HEK293 (cell line): ENCODE measurements around the gene CMTM5.

Experiments
- ZBTB21 ChIP-seq: fragments of 450-650 bp; formaldehyde crosslinking; IDR thresholded peaks from 2 replicates; pipeline ENCODE4 v1.5.1; 2017; ENCODE audit warnings: missing biosample characterization, missing genetic modification characterization
- ZNF112 ChIP-seq: fragments of 450-650 bp; formaldehyde crosslinking; IDR thresholded peaks from 2 replicates; pipeline ENCODE4 v1.5.0; 2017; ENCODE audit warnings: missing biosample characterization, missing genetic modification characterization
- ZNF248 ChIP-seq: fragments of 450-650 bp; formaldehyde crosslinking; IDR thresholded peaks from 2 replicates; pipeline ENCODE4 v1.5.1; 2017; ENCODE audit warnings: missing biosample characterization, missing genetic modification characterization
- ZNF292 ChIP-seq: fragments of 450-650 bp; formaldehyde crosslinking; IDR thresholded peaks from 2 replicates; pipeline ENCODE4 v1.5.1; 2016; ENCODE audit warnings: low read depth, missing biosample characterization, missing genetic modification characterization, borderline replicate concordance
- ZNF311 ChIP-seq: fragments of 450-650 bp; formaldehyde crosslinking; IDR thresholded peaks from 2 replicates; pipeline ENCODE4 v1.5.1; 2017; ENCODE audit warnings: missing biosample characterization, missing genetic modification characterization, borderline replicate concordance
- ZNF394 ChIP-seq: fragments of 450-650 bp; formaldehyde crosslinking; IDR thresholded peaks from 2 replicates; pipeline ENCODE4 v1.5.1; 2016; ENCODE audit warnings: missing biosample characterization, missing genetic modification characterization, mild to moderate bottlenecking, moderate library complexity, borderline replicate concordance
- ZNF416 ChIP-seq: fragments of 450-650 bp; formaldehyde crosslinking; IDR thresholded peaks from 2 replicates; pipeline ENCODE4 v1.5.1; 2016; ENCODE audit warnings: missing biosample characterization, missing genetic modification characterization
- ZNF600 ChIP-seq: fragments of 450-650 bp; formaldehyde crosslinking; IDR thresholded peaks from 2 replicates; pipeline ENCODE4 v1.5.1; 2016; ENCODE audit warnings: missing biosample characterization, missing genetic modification characterization
- ZNF670 ChIP-seq: fragments of 450-650 bp; formaldehyde crosslinking; IDR thresholded peaks from 2 replicates; pipeline ENCODE4 v1.5.1; 2016; ENCODE audit warnings: missing biosample characterization, missing genetic modification characterization, low read depth
- TF ChIP-seq, protein P1 (sequence below): fragments of 450-650 bp; formaldehyde crosslinking; IDR thresholded peaks from 2 replicates; pipeline ENCODE4 v1.5.1; 2016; ENCODE audit warnings: missing biosample characterization, missing genetic modification characterization
- TF ChIP-seq, protein P2 (sequence below): fragments of 450-650 bp; formaldehyde crosslinking; IDR thresholded peaks from 2 replicates; pipeline ENCODE4 v1.5.1; 2016; ENCODE audit warnings: missing biosample characterization, missing genetic modification characterization
- TF ChIP-seq, protein P3 (sequence below): fragments of 450-650 bp; formaldehyde crosslinking; IDR thresholded peaks from 2 replicates; pipeline ENCODE4 v1.5.1; 2016; ENCODE audit warnings: missing biosample characterization, missing genetic modification characterization

DNA sequence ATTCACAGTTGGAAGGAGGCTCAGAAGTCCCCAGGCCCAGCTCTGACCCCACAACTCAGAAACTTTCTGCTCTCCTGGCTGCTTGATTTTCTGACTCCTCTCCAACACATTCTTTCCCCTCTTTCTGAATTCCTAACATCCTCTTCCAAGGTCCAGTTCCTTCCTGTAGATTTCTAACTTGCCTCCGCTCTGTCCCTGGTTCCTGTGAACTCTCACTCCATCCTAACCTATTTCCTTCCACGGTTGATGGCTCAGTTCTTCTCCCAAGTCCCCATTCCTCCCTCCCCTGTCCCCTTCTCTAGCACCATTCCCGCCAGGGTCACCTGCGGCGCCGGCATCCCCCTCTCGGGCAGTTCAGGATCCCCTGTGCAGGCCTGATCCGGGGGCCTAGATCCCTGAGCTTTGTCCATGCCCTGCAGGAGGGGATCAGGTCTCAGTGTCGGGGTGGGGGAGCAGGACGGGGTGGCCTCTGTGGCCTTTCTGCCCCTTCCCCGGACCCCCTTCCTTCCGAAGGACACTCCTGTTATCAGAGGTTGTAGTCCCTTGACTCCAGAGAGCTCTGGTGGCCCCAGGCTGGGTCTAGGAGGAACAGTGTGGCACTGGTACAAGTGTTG, 18.2 kb upstream of the CMTM5 start:
- TF ChIP-seq, protein P1, sequence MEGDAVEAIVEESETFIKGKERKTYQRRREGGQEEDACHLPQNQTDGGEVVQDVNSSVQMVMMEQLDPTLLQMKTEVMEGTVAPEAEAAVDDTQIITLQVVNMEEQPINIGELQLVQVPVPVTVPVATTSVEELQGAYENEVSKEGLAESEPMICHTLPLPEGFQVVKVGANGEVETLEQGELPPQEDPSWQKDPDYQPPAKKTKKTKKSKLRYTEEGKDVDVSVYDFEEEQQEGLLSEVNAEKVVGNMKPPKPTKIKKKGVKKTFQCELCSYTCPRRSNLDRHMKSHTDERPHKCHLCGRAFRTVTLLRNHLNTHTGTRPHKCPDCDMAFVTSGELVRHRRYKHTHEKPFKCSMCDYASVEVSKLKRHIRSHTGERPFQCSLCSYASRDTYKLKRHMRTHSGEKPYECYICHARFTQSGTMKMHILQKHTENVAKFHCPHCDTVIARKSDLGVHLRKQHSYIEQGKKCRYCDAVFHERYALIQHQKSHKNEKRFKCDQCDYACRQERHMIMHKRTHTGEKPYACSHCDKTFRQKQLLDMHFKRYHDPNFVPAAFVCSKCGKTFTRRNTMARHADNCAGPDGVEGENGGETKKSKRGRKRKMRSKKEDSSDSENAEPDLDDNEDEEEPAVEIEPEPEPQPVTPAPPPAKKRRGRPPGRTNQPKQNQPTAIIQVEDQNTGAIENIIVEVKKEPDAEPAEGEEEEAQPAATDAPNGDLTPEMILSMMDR, result no peak
- TF ChIP-seq, protein P2, sequence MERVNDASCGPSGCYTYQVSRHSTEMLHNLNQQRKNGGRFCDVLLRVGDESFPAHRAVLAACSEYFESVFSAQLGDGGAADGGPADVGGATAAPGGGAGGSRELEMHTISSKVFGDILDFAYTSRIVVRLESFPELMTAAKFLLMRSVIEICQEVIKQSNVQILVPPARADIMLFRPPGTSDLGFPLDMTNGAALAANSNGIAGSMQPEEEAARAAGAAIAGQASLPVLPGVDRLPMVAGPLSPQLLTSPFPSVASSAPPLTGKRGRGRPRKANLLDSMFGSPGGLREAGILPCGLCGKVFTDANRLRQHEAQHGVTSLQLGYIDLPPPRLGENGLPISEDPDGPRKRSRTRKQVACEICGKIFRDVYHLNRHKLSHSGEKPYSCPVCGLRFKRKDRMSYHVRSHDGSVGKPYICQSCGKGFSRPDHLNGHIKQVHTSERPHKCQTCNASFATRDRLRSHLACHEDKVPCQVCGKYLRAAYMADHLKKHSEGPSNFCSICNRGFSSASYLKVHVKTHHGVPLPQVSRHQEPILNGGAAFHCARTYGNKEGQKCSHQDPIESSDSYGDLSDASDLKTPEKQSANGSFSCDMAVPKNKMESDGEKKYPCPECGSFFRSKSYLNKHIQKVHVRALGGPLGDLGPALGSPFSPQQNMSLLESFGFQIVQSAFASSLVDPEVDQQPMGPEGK (tag by site-specific recombination), result no peak
- TF ChIP-seq ZNF311 (tag by site-specific recombination) (no peak), ZNF292 (tag by site-specific recombination) (no peak), ZNF112 (tag by site-specific recombination) (no peak), ZNF248 (no peak), ZBTB21 (tag by site-specific recombination) (no peak), ZNF416 (no peak), ZNF670 (no peak), ZNF600 (tag by site-specific recombination) (no peak), ZNF394 (no peak)
- TF ChIP-seq, protein P3, sequence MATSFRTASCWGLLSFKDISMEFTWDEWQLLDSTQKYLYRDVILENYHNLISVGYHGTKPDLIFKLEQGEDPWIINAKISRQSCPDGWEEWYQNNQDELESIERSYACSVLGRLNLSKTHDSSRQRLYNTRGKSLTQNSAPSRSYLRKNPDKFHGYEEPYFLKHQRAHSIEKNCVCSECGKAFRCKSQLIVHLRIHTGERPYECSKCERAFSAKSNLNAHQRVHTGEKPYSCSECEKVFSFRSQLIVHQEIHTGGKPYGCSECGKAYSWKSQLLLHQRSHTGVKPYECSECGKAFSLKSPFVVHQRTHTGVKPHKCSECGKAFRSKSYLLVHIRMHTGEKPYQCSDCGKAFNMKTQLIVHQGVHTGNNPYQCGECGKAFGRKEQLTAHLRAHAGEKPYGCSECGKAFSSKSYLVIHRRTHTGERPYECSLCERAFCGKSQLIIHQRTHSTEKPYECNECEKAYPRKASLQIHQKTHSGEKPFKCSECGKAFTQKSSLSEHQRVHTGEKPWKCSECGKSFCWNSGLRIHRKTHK (tag by site-specific recombination), result no peak
